Activated CD4-positive, alpha-beta T cell treated with anti-CD3 and anti-CD28 coated beads, Interleukin-10, Interleukin-2, amounts not matched to agents 100 ng/mL and 50 ng/mL, durations not matched to agents 16 hours and 8 hours (primary cell): ENCODE data around the gene MATN1.

Experiments used
- DNase-seq: peaks from one replicate; pipeline ENCODE4 v3.0.0-alpha.2; 2020

The MATN1 gene

GRCh38 chr1:30715216-30715615, 8.2 kb downstream of the MATN1 start:
- peak; percentile 28 for DNase-seq

- DNase-seq = no peak
Observed at GRCh38 chr1:30714536-30715090, 8.8 kb downstream of the MATN1 start.

GRCh38 chr1:30714025-30714424, 9.4 kb downstream of the MATN1 start:
- DNase-seq = no peak

GRCh38 chr1:30713311-30713710, 10.1 kb downstream of the MATN1 start:
- DNase-seq = no peak

DNA sequence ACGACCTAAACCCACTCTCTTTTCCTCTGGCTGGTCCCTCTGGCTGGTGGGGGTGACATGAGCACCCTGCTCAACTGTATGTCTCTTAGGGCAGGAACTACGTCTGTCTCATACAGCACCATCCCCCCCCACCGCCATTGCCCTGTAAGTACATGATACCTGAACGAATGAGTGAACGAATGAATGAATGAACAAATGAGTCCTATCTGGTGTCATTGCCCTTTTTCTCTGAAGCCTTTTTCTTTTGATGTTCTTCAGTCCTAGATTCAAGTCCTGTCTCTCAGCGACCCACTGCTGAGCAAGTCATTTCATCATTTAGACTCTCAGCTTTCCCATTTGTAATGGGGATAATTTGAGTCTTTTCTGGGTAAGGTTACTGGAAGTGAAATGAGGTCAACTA, 10.8 kb downstream of the MATN1 start:
- DNase-seq = no peak

DNA sequence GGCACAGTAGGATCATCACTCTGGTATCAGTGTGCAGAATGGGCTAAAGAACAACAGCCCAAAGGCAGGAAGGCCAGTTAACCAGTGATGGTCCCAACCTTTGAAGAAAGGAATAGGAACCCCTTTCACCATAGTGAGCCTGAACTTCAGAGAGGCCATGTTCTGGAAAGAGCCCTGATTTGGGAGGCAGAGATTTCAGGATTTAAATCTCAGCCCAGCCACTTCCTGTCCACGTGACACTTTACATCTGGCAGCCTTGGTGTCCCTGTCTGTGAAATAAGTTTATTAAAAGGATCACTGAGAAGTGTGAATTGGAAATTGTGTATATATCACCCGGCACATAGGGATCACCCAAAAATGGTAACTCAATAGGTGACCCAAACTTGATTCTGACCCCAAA, 13.0 kb downstream of the MATN1 start:
- DNase-seq = no peak

DNA sequence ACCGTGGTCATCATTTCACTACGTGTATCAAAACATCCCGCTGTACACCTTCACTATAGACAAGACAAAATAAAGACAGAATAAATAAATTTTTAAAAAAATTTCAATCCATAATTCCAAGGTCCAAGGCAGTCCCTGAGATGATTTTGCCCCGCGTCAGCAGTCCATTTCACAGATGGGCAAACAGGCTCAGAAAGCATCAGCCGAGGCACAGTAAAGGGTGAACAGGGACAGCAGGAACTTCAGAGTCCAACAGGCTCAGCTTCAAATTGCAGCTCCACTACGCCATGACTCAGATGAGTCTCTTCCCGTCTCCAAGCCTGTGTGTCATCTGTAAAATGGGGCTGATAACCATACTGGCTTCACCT, 15.0 kb downstream of the MATN1 start:
- DNase-seq = no peak

DNA sequence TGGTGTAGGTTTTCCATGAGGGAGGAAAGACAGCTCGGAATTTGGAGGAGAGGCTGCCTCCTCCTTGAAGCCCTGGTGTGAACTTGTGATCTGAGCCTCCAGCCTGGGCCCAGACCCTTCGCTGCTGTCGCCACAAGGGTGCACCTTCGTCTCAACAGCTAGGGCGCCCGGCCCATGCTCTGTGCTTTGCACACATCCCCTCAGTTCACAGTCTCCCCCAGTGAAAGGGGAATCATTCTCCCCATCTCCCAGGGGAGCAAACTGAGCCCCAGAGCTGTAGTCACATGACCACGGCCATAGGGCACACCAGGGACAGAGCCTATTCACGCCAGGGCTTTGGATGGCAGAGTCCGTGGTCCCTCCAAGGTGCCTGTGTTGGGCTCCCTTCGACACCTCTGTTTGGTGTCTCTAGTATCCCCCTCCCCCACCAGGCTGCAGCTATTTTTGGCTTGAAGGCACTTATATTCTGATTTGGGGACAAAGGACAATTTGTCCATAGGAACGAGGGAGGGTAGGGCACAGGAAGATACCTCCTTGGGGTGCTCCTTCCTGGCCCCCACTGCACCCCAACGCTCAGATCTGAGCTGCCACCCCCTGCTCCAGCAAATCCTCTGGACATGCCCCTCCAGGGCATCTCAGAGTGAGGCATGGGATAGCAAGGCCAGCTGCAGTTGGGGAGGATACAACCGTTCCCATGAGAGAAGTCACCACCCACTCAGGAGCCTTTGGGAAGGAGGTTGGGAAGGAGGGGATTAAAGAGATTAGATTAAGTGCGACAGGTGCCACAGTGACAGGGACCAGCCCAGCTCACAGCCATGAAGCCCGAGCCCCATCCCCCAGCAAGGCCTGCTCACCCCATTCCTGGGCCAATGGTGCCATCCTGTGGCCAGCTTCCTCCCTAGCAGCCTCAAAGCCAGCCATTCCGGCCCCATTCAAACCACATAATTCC, 15.7 kb downstream of the MATN1 start:
- peak; percentile 66 for DNase-seq

DNA sequence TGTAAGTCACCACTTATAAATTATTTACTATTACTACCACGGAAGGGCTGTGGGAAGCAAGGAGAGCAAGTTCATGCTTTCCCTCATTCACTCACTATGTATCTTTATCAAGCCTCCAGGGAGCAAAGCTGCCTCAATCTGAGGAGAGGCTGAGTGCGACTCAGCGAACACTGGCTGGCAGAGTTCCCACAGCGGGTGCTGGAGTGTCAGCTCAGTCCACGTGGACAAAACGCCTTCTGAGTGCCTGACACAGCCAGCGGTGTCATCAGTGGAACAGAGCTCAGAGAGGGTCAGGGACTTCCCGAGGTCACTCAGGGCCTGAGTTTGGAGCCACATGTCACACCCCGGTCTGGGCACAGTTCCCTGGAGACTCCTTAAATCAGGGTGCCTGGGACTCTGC, 16.9 kb downstream of the MATN1 start:
- no peak for DNase-seq

DNA sequence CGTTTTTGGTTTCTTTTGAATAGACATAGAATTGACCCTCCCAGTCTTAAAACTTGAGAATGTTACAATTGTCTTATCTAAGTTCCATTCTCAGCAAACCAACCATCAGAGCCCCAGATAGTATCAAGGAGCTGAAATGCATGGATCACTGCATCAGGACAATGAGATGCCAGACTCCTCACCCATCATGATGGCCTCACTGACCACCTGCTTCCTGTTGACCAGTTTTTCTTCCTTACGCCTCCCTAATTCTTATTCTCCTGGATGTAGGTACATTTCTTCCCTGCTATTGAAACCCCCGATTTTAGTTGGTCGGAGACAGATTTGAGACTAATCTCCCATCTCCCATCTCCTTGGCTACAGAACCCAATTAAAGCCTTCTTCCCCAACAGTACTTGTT, 17.7 kb downstream of the MATN1 start:
- no peak for DNase-seq

DNA sequence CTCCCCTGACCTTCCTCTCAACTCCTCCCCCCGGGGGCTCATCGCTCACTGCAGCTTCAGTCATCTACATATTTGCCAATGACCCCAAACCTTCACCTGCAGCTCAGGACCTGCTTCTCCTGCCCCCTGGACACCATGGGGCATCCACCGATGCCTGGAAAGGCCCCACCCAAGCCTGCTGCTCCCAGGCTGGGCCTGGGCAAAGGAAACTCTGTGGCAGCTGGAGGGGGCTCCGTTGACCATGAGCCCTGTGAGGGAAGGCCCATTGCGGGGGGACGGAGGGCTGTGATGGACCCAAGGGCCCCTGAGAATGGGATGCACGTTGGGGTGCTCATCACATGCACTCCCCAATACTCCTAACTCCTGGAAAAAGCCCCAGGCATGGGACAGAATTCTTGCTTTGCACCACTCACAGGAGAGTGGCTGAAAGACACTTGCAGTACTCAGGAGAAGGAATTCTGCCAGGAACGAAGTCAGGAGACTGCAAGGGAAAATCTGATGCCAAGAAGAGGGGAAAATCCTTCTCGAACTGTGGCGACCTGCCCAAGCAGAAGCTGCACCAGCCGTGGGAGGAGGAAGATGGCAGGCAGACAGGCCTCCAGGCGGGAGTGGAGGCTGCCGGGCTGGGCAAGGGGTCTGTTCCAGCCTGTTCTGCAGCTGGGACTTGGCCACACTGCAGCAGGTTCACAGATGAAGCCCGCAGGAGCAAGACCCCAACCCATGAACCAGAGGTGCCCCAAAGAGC, 18.4 kb downstream of the MATN1 start:
- no peak for DNase-seq

GRCh38 chr1:30704271-30704670, 19.1 kb downstream of the MATN1 start:
- DNase-seq = no peak

DNA sequence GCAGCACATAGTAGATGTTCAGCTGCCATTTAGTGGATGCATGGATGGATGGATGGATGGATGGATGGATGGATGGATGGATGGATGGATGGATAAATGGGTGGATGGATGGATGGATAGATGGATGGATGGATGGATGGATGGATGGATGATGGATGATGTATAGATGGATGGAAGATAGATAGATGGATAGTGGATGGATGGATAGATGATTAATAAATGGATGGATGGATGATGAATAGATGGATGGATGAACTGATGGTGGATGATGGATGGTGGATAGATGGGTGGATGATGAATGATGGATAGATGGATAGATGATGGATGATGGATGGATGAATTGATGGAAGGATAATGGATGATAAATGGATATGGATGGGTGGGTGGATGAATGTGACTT, 20.6 kb downstream of the MATN1 start:
- DNase-seq = no peak

DNA sequence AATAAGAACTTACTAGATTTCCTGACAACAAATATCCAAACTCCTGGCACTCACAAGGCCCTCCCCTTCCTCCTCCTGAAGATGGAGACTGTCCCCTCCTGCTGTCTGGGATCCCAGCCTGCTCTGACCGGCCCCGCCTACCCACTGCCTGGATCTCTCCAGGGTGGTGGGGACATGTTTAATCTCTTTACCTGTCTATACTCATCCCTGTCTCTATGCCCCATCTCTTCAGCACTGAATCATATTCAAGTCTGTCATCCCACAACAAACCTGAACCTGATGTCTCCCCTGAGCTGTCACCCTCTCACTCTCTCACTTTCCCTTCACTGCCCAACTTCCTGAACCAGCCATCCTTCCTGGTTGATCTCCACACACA, 22.1 kb downstream of the MATN1 start:
- DNase-seq = no peak

- no peak for DNase-seq
Observed at GRCh38 chr1:30700528-30701257, 22.7 kb downstream of the MATN1 start.

DNA sequence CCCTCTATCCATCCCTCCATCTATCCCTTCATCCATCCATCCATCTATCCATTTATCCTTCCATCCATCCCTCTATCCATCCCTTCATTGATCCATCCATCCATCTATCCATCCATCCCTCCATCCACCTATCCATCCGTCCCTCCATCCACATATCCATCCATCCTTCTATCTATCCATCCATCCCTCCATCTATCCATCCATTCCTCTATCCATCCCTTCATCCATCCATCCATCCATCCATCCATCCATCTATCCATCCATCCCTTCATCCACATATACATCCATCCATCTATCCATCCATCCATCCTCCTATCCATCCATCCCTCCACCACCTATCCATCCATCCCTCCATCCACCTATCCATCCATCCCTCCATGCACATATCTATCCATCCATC, 23.6 kb downstream of the MATN1 start:
- DNase-seq = no peak

DNA sequence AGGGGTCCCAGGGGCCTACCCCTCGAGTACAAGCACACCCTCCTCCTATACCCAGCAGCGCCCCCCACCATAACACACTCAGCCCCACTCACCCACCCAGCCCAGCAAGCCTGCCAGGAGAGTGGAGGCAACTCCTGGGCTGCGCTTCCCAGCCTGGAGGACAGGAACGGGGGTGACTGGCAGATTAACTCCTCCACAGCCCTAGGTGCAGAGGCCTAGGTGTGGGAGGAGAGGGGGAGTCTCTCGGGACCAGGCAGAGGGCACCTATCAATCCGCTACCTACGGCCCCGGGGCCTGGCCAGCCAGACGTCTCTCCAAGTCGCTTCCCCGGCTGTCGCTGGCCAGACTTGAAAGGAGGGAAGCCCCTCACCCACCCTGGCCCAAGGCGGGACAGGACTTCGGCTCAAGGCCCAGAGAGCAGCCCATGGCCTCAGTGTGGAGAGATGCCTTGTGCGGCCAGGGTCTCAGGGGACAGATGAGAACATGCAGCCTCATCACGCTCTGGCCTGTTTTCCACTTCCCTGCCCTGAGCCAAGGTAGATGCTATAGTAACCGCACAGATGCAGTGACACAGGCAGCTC, 24.9 kb downstream of the MATN1 start:
- no peak for DNase-seq

- DNase-seq = no peak
Observed at GRCh38 chr1:30697571-30698376, 25.6 kb downstream of the MATN1 start.

GRCh38 chr1:30696831-30697230, 26.6 kb downstream of the MATN1 start:
- DNase-seq = no peak

DNA sequence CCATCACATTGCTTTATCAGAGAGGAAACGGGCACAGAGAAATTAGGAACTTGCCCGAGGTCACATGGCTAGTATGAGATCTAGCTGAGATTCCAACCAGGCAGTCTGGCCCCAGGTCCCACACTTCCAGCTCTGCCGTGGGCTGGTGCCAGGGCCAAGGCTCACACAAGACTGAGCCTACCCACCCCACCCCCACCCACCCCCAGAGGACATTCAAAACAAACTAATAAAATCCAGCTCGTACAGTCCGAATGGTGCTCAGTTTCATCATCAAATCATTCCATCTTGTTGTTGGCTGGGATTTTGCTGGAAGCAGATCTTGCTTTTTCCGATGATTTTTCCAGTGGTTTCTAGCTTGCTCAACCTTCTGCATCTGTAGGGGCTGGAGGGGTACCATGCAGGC, 27.9 kb downstream of the MATN1 start:
- no peak for DNase-seq

DNA sequence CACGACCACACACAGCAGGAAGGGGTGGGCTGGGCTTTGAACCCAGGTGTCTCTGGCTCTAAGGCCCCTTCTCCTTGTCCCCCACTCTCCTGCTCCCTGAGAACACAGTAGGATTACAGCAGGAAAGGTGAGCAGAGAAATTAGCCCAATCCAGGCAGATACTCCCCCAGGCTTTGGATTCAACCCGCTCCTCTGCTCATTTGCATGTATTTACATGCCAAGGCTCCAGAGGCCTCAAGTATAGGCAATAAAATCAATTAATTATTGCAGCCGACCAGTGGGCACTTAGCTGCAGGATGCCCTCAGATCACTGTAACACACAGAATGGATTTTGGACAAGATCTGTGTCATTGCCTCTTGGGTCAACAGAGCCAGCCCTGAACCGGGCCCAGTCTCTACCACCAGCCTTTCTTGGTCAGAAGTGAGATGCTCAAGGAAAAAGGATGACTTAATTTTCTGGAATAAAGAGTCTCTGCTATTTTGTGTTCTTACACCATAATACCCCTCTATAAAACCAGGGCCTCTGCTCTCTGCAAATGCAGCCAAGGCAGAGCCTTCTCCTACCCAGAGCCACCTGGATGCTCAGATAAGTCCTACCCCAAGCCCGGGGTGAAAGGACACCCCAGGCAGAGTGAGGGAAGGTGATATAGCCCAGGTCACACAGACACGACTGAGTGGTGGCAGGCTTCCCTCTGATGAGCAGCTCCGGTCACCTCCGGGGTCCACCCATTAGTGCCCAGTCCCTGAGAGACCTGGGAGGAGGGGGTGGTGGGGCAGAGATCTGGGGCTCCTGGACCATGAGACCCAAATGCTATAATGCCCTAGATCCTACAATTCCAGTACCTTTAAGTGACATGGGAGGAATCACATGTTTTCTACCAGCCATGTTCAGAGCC, 28.9 kb downstream of the MATN1 start:
- DNase-seq = no peak
